ENCODE results near the gene CRMP1.

DNA sequence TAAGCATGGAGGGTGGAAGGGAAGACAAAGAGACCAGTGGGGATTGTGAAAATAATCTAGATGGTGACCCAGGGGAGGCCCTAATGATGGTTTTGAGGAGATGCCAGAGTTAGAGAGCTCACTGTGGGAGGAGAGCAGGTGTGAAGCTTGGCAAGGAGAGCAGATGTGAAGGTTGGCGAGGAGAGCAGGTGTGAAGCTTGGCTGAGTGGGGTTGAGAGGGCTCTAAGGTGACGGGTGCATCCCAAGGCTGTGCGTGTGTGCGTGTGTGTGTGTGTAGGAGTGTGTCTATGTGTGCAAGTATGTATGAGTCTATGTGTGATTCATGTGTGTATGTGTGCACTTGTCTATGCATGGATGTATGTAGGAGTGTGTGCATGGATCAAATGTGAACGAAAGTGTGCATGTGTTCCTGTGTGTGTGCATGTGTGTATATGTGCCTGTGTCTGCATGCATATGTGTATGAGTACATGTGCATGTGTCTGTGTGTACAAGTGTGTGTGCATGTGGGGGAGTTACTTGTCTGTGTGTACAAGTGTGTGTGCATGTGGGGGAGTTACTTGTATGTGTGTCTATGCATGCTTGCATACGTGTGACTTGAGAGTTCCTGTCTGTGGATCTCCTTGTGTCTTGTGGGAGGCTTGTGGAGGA lies 109.9 kb downstream of the CRMP1 start:
- TF ChIP-seq, protein P1, sequence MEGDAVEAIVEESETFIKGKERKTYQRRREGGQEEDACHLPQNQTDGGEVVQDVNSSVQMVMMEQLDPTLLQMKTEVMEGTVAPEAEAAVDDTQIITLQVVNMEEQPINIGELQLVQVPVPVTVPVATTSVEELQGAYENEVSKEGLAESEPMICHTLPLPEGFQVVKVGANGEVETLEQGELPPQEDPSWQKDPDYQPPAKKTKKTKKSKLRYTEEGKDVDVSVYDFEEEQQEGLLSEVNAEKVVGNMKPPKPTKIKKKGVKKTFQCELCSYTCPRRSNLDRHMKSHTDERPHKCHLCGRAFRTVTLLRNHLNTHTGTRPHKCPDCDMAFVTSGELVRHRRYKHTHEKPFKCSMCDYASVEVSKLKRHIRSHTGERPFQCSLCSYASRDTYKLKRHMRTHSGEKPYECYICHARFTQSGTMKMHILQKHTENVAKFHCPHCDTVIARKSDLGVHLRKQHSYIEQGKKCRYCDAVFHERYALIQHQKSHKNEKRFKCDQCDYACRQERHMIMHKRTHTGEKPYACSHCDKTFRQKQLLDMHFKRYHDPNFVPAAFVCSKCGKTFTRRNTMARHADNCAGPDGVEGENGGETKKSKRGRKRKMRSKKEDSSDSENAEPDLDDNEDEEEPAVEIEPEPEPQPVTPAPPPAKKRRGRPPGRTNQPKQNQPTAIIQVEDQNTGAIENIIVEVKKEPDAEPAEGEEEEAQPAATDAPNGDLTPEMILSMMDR (IDR thresholded peaks at IDR 0.05), result no peak
- no peak for TF ChIP-seq POLR2A (IDR thresholded peaks at IDR 0.05)
